Daoy (cell line): ENCODE measurements around the gene PPP1R14B. TPM values are rescaled to one million over a fixed set of nuclear protein-coding genes. Genes with fewer than 3 reads are reported as not detected.

Experiments used
- DNase-seq: peaks from one replicate; pipeline ENCODE4 v3.0.0-alpha.2; 2015; ENCODE audit warnings: low read depth
- total RNA-seq: library from RNA; depleted of rRNA; stranded (reverse); fragments of >200 nt; shearing (Covaris generic); gene quantifications from 2 replicates; pipeline ENCODE4 v1.2.3, GENCODE V29; 2014; rRNA removed

The PPP1R14B gene
- total RNA-seq, 1 experiment from 2014 or later, result 414 TPM

DNA sequence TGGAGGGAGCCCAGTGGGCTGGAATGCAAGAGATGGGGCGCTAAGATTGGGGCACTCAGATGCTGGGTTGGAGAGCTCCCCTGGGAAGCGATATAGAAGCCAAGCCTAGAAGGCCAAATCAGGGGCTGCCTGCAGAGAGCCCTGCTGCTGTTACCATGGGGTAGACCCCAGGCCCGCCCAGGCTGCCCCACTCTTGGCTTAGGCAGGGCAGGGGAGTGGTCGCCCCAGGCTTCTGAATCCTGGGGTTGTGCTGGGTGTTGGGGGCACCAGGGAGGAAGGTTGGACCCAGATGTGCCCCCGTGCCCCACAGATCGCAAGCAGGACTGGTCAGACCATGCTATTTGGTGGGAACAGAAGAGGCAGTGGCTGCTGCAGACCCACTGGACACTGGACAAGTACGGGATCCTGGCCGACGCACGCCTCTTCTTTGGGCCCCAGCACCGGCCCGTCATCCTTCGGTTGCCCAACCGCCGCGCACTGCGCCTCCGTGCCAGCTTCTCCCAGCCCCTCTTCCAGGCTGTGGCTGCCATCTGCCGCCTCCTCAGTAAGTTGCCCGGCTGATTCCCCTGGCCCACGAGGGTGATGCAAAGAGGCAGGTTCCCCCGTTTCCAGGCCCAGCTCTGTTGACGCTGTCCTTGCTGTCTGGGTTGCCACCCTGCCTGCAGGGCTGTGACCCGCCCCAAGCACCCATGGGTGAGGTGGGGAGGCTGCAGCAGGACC is 36.3 kb downstream of the PPP1R14B start:
- no peak for DNase-seq

DNA sequence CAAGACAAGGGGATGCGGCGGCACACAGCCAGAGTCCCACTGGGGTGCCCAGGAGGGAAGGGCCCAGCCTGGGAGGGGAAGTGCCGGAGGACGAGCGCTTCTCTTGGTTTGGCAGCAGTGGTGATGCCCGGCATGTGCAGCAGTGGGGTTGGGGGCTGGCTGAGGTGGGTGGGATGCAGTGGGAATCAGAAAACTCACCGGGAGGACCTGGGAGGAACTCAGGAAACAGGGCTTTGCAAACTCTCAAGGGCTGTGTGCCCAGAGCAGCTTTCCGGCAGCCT is 37.2 kb downstream of the PPP1R14B start:
- no peak for DNase-seq

DNA sequence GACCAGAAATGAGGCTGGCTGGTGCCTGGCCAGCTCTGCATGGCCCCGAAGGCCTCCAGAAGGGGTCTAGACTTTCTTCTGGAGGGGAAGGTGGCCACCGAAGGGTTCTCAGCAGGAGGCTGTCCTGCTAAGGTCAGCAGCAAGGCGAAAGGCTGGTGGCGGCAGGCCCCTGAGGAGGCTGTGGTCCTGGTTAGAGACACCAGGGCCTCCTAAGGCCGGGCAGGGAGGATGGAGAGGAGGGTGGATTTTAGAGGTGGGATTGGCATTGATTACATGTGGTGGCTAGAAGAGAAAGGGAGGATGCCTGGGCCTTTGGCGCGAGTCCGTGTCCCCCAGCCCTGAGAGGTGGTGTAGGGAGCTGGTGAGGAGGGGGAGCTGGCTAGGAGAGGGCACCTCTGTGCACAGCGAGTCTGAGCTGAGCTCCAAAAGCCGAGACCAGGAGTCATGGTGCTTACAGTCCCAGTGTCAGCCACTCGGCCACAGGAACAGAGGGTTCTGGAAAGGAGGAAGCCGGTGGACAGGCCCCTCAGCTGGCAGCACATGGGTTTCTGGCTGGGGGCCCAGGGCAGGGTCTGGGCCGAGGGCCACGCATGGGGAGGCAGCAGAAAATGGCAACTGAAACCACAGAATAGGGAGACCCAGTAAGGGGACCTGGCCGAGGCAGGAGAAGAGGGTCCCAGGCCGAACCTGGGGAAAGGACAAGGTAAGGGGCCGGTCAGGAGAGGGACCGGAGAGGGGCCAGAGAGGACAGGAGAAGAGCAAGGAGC is 37.8 kb downstream of the PPP1R14B start:
- DNase-seq, result no peak

DNA sequence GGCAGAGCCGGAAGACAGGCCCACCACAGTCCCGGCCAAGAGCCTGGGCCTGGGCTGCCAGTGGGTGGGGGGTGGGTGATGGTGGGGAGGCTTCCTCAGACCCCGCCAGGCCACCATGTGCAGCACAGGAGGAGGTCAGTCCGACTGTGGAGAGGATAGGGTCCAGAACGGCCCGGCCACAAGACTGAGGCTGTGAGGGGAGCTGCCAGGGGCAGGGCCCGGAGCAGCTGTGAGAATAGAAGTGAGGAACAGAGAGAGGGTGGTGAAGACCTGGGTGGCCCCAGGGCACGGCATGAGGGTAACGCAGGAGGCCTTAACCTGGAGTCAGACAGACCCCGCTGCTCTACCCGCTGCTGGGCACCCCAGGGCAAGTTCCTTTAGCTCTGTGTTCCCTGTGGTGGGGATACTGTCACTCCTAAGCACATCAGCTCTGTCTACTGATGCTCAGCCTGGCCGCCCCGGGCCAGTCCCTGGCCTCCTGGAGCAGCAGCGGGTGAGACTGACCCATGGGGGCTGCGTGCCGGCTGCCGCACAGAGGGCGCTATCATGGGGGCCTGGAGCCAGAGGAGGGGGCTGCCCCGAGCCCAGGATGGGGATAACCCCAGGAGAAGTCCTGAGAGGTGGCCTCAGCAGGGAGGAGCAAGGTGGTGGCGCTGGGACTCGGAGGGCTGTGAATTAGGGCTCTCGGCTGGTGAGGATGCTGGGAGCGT is 38.5 kb downstream of the PPP1R14B start:
- DNase-seq, result no peak

DNA sequence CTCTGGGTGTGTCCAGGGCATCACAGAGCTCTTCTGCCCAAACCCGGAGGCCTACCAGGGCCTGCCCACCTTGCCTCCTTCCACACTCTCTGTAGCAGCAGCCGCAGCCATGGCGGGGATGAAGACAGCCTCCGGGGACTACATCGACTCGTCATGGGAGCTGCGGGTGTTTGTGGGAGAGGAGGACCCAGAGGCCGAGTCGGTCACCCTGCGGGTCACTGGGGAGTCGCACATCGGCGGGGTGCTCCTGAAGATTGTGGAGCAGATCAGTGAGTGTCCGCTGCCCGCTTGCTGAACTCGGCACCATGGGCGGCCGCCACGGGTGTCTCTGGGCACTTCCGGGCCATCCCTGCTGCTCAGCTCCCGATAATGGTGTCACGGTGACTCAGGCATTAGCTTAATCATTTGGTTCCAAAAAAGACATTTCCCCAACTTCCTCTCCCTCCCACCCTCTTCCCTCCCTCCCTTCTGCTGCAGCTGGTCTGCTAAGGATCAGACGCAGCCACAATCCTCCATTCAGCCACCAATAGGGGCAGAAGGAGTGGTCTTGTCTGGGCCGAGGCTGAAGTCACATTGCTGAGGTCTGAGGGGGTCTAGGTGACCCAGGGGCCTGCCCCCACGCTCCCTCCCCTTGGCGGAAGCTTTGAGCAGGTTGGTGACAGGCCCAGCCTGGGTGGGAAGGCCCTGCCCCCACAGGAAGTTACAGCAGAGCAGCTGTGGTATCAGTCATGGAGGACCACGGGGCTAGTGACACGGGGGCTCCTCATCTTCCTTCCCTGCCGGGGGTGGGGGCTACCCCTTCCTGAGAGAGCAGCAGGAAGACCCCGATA is 39.3 kb downstream of the PPP1R14B start:
- DNase-seq, result peak; percentile 81

DNA sequence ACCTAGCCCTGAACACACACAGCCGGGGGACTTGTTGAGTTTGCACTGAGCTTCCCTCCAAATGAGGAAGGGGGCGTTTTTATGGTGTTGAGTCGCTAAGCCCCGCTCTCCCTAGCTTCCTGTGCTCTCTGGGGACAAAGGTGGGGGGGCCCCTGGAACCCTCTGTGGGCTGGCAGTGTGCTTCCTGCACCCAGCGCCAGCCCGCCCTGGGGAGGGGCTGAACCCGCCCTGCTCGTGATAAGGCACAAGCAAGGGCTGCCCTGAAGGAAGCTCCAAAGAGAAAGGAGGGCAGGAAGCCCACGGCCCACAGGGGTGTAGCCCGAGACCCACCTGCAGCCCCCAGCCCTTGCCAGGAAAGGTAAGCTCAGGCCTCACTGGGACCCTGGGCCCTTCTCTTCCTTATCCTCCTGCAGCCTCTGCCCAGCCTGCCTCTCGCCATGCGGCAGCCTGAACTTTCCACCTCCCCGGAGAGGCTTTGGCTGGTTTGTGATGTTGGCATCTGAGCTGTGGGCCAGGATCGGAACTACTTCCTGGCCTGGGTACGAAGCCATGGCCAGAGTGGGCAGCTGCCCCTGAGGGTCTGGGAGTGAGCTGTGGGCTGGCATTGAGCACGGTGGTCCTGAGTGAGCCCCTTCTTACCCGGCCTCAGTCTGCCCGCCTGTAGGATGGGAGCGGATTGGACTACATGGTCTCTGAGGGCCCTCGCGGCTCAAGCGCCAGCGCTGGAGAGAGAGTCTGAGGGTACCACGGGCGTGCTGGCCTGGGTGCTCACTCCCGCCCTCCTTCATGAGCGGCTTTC is 40.1 kb downstream of the PPP1R14B start, which contains the start of gene FERMT3:
TSS of gene FERMT3 (plus strand) at position 265 of the 799 bp plus-strand sequence. CDS start 644 bp downstream, outside the sequence.
- no peak for DNase-seq

DNA sequence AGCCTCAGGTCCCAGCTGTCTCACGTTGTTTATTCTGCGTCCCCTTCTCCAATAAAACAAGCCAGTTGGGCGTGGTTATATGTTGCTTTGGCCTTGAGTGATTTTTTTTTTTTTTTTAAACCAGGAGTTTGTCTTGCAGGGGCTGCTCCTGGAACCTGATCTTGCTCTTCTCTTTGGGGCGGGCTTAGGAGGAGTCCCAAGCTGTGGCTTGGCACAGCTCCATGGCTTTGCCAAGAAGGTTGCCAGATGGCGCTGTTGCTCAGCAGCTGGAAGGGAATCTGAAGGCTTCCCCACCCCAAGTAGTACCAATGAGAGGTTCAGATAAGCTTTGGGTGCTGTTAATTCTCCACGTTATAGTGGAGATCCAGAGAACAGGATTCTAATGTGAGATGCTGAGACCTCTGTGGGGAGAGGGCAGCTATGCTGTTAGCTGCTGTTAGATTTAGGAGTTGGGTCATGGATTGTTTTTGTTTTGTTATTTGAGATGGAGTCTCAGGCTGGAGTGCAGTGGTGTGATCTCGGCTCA is 42.2 kb downstream of the PPP1R14B start:
- peak; percentile 95 for DNase-seq

DNA sequence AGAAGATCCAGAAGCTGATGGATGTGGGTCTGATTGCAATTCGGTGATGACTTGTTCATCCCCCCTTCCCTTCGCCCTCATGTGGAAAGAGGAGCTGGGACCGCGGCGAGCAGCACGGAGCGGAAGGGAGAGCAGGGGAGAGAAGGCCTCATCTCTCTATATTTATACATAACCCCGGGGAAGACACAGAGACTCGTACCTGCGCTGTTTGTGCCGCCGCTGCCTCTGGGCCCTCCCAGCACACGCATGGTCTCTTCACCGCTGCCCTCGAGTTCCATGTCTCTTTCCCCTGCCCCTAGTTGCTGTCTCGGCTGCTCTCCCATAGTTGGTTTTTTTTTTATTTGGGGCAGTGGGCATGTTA is 42.7 kb downstream of the PPP1R14B start:
- no peak for DNase-seq

DNA sequence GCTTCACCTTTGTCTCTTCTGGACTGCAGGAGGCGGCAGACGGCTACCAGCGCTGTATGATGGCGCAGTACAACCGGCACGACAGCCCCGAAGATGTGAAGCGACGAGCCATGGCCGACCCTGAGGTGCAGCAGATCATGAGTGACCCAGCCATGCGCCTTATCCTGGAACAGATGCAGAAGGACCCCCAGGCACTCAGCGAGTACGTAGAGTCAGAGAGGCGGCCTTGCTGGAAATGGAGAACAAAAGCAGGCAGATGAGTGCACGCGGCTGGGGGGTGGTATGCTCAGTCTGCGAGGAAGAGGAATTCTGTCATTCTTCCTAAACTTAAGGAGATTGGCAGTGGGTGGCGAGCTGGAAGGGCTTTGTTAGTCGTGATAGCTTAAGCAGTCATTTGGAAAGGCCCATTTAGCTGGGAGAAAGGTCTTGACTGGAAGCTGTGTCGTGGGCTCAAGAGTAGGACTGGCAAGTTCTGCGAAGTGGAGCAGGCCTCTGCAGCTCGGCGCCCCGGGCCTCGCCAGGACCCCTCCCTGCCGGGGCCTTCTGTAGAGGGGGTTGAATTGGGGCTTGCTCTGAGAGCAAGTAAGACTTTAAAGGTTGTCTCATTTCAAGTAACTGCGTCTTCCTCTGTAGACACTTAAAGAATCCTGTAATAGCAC is 43.2 kb downstream of the PPP1R14B start:
- no peak for DNase-seq

DNA sequence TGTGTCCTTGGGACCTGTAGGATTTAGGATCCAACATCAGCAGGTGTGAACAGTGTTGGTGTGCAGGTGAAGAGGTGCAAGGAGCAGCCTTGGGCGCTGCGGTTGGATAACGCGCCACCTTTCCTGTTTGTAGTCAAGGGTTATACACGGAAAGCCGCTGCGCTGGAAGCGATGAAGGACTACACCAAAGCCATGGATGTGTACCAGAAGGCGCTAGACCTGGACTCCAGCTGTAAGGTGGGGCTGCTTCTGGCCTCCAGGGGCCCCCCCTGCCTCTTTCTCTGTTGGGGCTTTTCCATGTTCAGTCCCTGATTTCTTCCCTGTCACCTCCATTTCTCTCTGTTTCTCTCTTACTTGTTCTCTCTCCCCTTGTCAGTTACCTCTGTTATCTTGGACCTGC is 43.8 kb downstream of the PPP1R14B start:
- DNase-seq, result no peak

DNA sequence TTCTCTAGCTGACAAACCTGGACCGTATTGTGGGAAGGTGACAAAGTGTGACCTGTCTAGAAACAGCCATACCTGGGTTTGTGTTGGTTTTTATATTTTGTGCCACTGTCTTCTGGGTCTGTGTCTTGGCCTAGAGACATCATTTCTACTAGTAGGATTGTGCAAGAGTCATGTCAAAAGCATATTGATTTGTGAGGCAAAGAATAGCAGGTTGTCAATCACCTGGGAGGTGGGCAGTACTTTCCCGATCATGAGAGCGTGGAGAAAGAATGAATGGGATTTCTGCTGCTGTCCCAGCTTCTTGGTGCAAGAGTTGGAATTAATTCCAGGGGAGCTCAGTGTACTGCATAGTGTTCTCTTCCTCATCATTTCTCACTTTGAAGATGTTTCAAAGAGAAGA is 45.2 kb downstream of the PPP1R14B start:
- no peak for DNase-seq

DNA sequence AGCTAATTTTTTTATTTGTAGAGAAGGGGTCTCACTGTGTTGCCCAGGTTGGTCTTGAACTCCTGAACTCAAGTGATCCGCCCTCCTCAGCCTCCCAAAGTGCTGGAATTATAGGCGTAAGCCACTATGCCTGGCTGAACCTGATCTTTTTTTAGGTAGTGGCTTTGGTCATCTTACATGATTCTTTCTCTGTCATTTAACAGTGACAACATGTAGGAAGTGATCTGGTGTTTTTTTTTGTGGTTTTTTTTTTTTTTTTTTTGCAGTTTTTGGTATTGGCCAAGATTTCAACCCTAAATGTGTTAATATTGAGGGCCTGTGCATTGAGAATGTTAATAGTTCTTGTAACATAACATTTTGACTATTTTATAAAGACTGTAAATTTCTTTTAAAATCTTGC is 48.2 kb downstream of the PPP1R14B start:
- DNase-seq, result no peak

DNA sequence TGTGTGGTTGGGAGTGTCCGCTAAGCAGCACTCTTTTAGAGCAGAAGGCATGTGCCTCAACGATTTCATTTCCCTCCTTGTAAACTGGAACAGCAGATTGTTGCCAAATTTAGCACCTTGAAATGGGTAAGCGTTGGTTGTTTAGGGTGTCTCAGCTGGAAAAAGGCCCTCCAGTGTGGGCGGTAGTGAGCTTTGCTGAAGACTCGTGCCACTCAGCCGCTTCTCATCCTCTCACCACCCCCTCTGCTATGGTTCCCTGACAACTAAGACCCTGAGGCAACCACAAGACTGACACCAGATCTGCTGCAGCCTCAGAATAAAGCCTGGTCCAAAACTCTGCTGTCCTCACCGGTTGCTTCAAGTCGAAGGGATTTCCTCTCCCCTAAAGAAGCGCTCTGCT is 50.1 kb downstream of the PPP1R14B start:
- DNase-seq, result no peak

Other genes starting within 250 kb of the PPP1R14B start
- gene FLRT1, start 211.0 kb downstream of the PPP1R14B start, total RNA-seq, result not detected in 2 replicates
- 19.4 and 47.1 TPM in 2 replicates for gene MACROD1, start 80.8 kb downstream of the PPP1R14B start, total RNA-seq
- 283 and 358 TPM in 2 replicates for gene STIP1, start 60.8 kb downstream of the PPP1R14B start, total RNA-seq
- gene FERMT3, start 40.2 kb downstream of the PPP1R14B start, total RNA-seq, result 3.0 and 5.7 TPM in 2 replicates
- gene TRPT1, start 20.8 kb downstream of the PPP1R14B start, total RNA-seq, result 19.8 and 19.9 TPM in 2 replicates
- 43.1 and 51.3 TPM in 2 replicates for gene NUDT22, start 20.7 kb downstream of the PPP1R14B start, total RNA-seq
- 1.7 and 2.7 TPM in 2 replicates for gene DNAJC4, start 16.4 kb downstream of the PPP1R14B start, total RNA-seq
- gene VEGFB, start 12.4 kb downstream of the PPP1R14B start, total RNA-seq, result 6.7 and 8.9 TPM in 2 replicates
- 18.8 and 102 TPM in 2 replicates for gene FKBP2, start 5.8 kb downstream of the PPP1R14B start, total RNA-seq
- 11.5 and 13.2 TPM in 2 replicates for gene PLCB3, start 4.6 kb upstream of the PPP1R14B start, total RNA-seq
- gene BAD, start 37.7 kb upstream of the PPP1R14B start, total RNA-seq, result 63.5 and 65.9 TPM in 2 replicates
- 14.3 and 24.6 TPM in 2 replicates for gene GPR137, start 38.9 kb upstream of the PPP1R14B start, total RNA-seq
- gene KCNK4, start 44.4 kb upstream of the PPP1R14B start, total RNA-seq, result 0.23 TPM in 1 of 2 replicates, not detected in the other
- 0.23 and 6.0 TPM in 2 replicates for gene CATSPERZ, start 53.4 kb upstream of the PPP1R14B start, total RNA-seq
- 35.0 and 37.5 TPM in 2 replicates for gene ESRRA, start 58.6 kb upstream of the PPP1R14B start, total RNA-seq
- 565 and 690 TPM in 2 replicates for gene TRMT112, start 70.6 kb upstream of the PPP1R14B start, total RNA-seq
- gene PRDX5, start 71.2 kb upstream of the PPP1R14B start, total RNA-seq, result 213 and 229 TPM in 2 replicates
- gene CCDC88B, start 93.3 kb upstream of the PPP1R14B start, total RNA-seq, result 1.7 and 2.1 TPM in 2 replicates
- gene RPS6KA4, start 112.2 kb upstream of the PPP1R14B start, total RNA-seq, result 28.7 and 38.6 TPM in 2 replicates